Subcutaneous adipose tissue (tissue), 4 donors: ENCODE data around the gene KAZN. TPM values are rescaled to one million over a fixed set of nuclear protein-coding genes. Genes with fewer than 3 reads are reported as not detected.

Source experiments
- CTCF ChIP-seq: fragments of 450-650 bp; IDR thresholded peaks from one replicate; pipeline ENCODE4 v1.5.1; 2016; ENCODE audit warnings: low read depth, mild to moderate bottlenecking, control low read depth, antibody characterized with exemption, moderate library complexity
- total RNA-seq, 4 donors: library from RNA; depleted of rRNA; stranded (reverse); fragments of >200 nt; gene quantifications; one replicate each; pipeline ENCODE4 v1.1.0, GENCODE V29; 2016

KAZN gene
- total RNA-seq, 4 donors from 2014 or later = 7.5 to 22.2 (median 10.4) TPM

DNA sequence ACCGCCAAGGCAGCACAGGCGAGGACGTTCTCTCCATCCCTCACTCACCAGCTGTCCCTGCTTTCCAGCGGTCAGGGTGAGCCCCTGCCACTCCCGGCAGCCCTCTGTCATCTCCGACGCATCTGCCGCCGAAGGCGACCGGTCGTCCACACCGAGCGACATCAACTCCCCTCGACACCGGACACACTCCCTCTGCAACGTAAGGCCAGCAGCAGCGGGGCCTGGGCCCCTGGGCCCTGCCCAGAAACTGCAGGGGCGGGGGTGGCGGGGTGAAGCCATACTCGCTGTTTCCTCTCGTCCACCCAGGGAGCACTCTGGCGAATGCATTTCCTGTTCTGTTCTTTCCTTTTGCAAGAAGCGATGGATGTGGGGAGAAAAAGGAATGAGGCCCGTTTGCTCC lies 461.6 kb downstream of the KAZN start:
- TF ChIP-seq CTCF = no peak

- no peak for TF ChIP-seq CTCF
These were observed 464.1 kb downstream of the KAZN start for GRCh38 chr1:15062479-15063099.

GRCh38 chr1:15063346-15063745 lies 464.9 kb downstream of the KAZN start:
- TF ChIP-seq CTCF = no peak

DNA sequence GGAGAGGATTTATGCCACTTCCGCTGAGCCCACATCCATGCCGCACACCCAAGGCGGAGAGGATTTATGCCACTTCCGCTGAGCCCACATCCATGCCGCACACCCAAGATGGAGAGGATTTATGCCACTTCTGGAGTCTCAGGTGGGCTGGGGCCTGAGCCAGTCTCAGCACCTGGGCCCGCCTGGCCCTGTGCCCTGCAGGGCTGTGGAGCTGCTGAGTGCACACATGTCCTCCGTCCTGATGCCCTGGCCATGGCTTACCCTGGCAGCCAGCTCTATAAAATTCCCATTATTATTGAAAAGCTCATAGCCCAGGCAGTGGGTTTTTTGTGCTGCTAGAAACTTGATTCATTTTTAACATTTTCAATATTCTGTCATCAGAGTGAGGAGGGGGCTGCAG lies 465.3 kb downstream of the KAZN start:
- no peak for TF ChIP-seq CTCF

- TF ChIP-seq CTCF = no peak
These were observed 465.9 kb downstream of the KAZN start for GRCh38 chr1:15064217-15064929.

DNA sequence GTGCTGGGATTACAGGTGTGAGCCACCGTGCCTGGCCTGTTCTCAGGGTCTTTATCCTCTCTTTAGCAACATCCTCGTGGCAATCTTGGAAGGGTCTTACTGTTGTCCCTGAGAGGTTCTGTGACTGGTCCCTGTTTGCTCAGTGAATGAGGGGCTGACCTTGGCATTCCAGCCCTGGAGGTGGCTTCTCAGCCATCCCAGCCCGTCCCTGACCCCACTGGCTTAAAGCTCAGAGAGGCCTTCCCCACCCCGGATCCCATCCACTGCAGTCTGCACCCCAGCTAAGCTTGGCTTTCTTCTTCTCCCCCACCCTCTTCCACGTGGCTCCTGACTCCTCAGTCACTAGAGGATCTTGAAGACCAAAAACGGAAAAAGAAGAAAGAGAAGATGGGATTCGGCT lies 466.8 kb downstream of the KAZN start:
- TF ChIP-seq CTCF = no peak

GRCh38 chr1:15065736-15066135 lies 467.3 kb downstream of the KAZN start:
- no peak for TF ChIP-seq CTCF
